ENCODE measurements around the gene SEPTIN10.

The SEPTIN10 gene

GRCh38 chr2:109613922-109614714 is at the start of gene SEPTIN10, which contains the start of gene SOWAHC:
TSS of gene SEPTIN10 (minus strand) at chr2:109613966. CDS start at chr2:109613827, 139 bp downstream.
TSS of gene SOWAHC (plus strand) at chr2:109614364. CDS start at chr2:109614490, 126 bp downstream.
- Mint-ChIP-seq H3K36me3 (ENCODE audit: low read depth) (no peaks in the 10 kb centered on the region), H3K27me3 (peaks cover 78% of the 10 kb centered on the region), H3K4me1 (ENCODE audit: low read depth) (peaks cover 14% of the 10 kb centered on the region), H3K27ac (peak within 1 kb of the TSS; percentile 55), H3K9me3 (no peaks in the 10 kb centered on the region), H3K4me3 (peak within 1 kb of the TSS; percentile 84)

- Mint-ChIP-seq H3K4me3 (no peak overlapping the region), H3K27me3 (peaks cover 23% of the 10 kb centered on the region), H3K9me3 (no peaks in the 10 kb centered on the region), H3K27ac (no peak overlapping the region), H3K36me3 (ENCODE audit: low read depth) (no peaks in the 10 kb centered on the region), H3K4me1 (ENCODE audit: low read depth) (no peaks in the 10 kb centered on the region)
Measured at GRCh38 chr2:109662889-109663288, 49.1 kb upstream of the SEPTIN10 start.

GRCh38 chr2:109660046-109660860 is 46.5 kb upstream of the SEPTIN10 start:
- Mint-ChIP-seq H3K4me3 (no peak overlapping the region), H3K9me3 (no peaks in the 10 kb centered on the region), H3K4me1 (ENCODE audit: low read depth) (no peaks in the 10 kb centered on the region), H3K27ac (no peak overlapping the region), H3K36me3 (ENCODE audit: low read depth) (no peaks in the 10 kb centered on the region), H3K27me3 (peaks cover 14% of the 10 kb centered on the region)

- Mint-ChIP-seq H3K27me3 (peaks cover 14% of the 10 kb centered on the region), H3K4me3 (no peak overlapping the region), H3K36me3 (ENCODE audit: low read depth) (no peaks in the 10 kb centered on the region), H3K4me1 (ENCODE audit: low read depth) (no peaks in the 10 kb centered on the region), H3K27ac (no peak overlapping the region), H3K9me3 (no peaks in the 10 kb centered on the region)
Measured at GRCh38 chr2:109659396-109660045, 45.8 kb upstream of the SEPTIN10 start.

GRCh38 chr2:109655287-109655686 is 41.5 kb upstream of the SEPTIN10 start:
- H3K9me3 Mint-ChIP-seq, result no peaks in the 10 kb centered on the region
- no peak overlapping the region for H3K4me3 Mint-ChIP-seq
- no peak overlapping the region for H3K27ac Mint-ChIP-seq
- H3K27me3 Mint-ChIP-seq, result peaks cover 5% of the 10 kb centered on the region
- no peaks in the 10 kb centered on the region for H3K36me3 Mint-ChIP-seq (ENCODE audit: low read depth)
- no peaks in the 10 kb centered on the region for H3K4me1 Mint-ChIP-seq (ENCODE audit: low read depth)

- Mint-ChIP-seq H3K4me3 (no peak overlapping the region), H3K27ac (no peak overlapping the region), H3K9me3 (no peaks in the 10 kb centered on the region), H3K36me3 (ENCODE audit: low read depth) (no peaks in the 10 kb centered on the region), H3K27me3 (peaks cover 5% of the 10 kb centered on the region), H3K4me1 (ENCODE audit: low read depth) (no peaks in the 10 kb centered on the region)
Measured at GRCh38 chr2:109654326-109655050, 40.7 kb upstream of the SEPTIN10 start.

- Mint-ChIP-seq H3K9me3 (no peaks in the 10 kb centered on the region), H3K27ac (no peak overlapping the region), H3K27me3 (peaks cover 5% of the 10 kb centered on the region), H3K4me1 (ENCODE audit: low read depth) (no peaks in the 10 kb centered on the region), H3K36me3 (ENCODE audit: low read depth) (no peaks in the 10 kb centered on the region), H3K4me3 (no peak overlapping the region)
Measured at GRCh38 chr2:109649736-109650695, 36.2 kb upstream of the SEPTIN10 start.

DNA sequence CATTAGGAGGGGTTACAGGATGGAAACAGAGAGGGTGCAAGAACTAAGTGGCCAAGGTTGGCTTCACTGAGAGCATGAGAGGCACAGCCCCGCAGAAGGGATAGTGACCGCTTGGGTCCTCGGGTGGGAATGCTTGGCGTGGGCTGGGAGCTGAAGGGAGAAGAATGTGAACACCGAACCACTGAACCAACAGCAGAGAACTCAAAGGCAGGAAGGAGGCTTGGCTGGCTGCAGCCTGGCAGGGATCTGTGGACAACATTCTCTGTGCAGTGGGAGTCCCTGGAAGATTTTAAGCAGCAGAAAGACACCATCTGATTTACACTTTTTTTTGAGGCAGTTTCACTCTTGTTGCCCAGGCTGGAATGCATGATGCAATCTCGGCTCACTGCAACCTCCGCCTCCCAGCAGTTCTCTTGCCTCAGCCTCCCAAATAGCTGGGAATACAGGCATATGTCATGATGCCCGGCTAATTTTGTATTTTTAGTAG is 34.3 kb upstream of the SEPTIN10 start:
- Mint-ChIP-seq H3K36me3 (ENCODE audit: low read depth) (no peaks in the 10 kb centered on the region), H3K27ac (no peak overlapping the region), H3K4me1 (ENCODE audit: low read depth) (no peaks in the 10 kb centered on the region), H3K27me3 (peaks cover 5% of the 10 kb centered on the region), H3K9me3 (no peaks in the 10 kb centered on the region), H3K4me3 (no peak overlapping the region)

DNA sequence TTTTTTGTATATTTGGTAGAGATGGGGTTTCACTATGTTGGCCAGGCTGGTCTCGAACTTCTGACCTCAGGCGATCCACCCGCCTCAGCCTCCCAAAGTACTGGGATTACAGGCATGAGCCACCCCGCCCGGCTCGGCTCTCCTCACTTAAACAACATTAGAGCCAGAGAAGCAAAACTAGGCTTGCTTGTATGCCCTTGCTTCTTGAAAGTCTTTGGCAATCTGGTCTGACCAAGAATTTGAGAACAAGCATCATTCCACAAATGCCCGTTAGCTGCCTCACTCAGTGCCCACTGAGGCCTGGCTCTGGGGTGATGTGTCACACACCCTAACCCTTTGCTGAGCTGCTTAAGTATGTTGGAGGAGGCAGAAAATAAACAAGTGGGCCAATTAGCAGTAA is 33.9 kb upstream of the SEPTIN10 start:
- Mint-ChIP-seq H3K9me3 (no peaks in the 10 kb centered on the region), H3K4me3 (no peak overlapping the region), H3K27ac (no peak overlapping the region), H3K36me3 (ENCODE audit: low read depth) (no peaks in the 10 kb centered on the region), H3K27me3 (peaks cover 5% of the 10 kb centered on the region), H3K4me1 (ENCODE audit: low read depth) (no peaks in the 10 kb centered on the region)

DNA sequence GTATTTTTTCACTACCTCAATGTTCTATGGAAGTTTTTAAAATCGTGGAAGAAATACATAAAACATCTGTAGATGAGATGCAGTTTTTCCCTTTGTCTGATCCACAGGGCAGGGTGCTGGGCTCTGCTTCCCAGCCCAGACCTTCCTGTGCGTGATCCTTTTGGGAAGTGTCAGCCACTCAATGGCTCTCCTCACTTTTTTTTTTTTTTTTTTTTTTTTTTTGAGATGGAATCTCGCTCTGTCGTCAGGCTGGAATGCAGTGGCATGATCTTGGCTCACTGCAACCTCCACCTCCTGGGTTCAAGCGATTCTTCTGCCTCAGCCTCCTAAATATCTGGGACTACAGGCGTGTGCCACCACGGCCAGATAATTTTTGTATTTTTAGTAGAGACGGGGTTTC is 33.2 kb upstream of the SEPTIN10 start:
- H3K4me3 Mint-ChIP-seq, result no peak overlapping the region
- no peaks in the 10 kb centered on the region for H3K9me3 Mint-ChIP-seq
- H3K27me3 Mint-ChIP-seq, result peaks cover 5% of the 10 kb centered on the region
- no peaks in the 10 kb centered on the region for H3K36me3 Mint-ChIP-seq (ENCODE audit: low read depth)
- H3K27ac Mint-ChIP-seq, result no peak overlapping the region
- H3K4me1 Mint-ChIP-seq (ENCODE audit: low read depth), result no peaks in the 10 kb centered on the region

- Mint-ChIP-seq H3K4me3 (no peak overlapping the region), H3K4me1 (ENCODE audit: low read depth) (no peaks in the 10 kb centered on the region), H3K27ac (no peak overlapping the region), H3K9me3 (no peaks in the 10 kb centered on the region), H3K36me3 (ENCODE audit: low read depth) (no peaks in the 10 kb centered on the region), H3K27me3 (no peaks in the 10 kb centered on the region)
Measured at GRCh38 chr2:109645412-109646184, 31.8 kb upstream of the SEPTIN10 start.

DNA sequence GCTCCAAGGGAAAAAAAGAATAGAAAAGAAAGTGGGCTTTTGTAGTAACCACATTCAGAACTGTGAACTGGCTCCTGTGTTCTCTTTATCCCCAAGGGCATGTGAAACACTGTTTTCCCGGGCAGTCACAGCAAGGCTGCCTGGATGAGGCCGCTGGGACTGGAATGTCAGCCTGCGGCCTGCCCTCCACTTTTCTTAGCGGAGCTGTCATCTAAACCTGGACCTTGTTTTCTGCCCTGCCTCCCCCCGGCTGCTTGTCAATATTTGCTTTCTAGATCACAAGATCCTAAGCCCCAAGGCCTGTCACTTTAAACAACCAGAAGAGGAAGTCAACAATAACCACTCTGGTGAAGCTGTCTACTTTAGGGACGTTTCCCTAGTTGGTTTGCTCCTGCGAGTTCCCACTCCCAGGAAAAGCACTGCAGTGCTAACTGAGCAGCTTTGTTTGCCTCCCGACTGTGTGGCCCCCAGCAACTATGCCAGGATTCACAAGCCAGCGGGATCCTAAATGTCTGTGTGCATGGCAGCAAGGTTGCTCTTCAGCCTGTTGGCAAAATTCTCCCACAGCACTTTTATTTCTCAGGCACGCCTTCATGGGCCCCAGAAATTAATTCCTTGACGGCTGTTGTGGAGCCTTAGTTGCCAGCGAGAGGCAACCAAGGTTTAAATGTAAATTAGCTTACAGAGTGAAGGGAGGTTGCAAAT is 31.0 kb upstream of the SEPTIN10 start:
- no peak overlapping the region for H3K27ac Mint-ChIP-seq
- H3K36me3 Mint-ChIP-seq (ENCODE audit: low read depth), result no peaks in the 10 kb centered on the region
- H3K4me3 Mint-ChIP-seq, result no peak overlapping the region

More for the DNA sequence above, 31.0 kb upstream of the SEPTIN10 start:
- no peaks in the 10 kb centered on the region for H3K4me1 Mint-ChIP-seq (ENCODE audit: low read depth)
- no peaks in the 10 kb centered on the region for H3K27me3 Mint-ChIP-seq
- H3K9me3 Mint-ChIP-seq, result no peaks in the 10 kb centered on the region
